HG03060 (cell line): Measurements from ENCODE around the gene PSMB10.
"Not testable (repeated sequence)": the region's sequence is repeated elsewhere in the genome, so short reads cannot be mapped to it uniquely, and the experiment has no call there.

ENCODE experiments used
- ATAC-seq: cut with Tn5 transposase; IDR thresholded peaks from one replicate; pipeline ENCODE4 v1.9.1; 2021; ENCODE audit warnings: low read depth, moderate number of reproducible peaks; ENCODE audit not compliant: unreplicated experiment

Gene PSMB10

DNA sequence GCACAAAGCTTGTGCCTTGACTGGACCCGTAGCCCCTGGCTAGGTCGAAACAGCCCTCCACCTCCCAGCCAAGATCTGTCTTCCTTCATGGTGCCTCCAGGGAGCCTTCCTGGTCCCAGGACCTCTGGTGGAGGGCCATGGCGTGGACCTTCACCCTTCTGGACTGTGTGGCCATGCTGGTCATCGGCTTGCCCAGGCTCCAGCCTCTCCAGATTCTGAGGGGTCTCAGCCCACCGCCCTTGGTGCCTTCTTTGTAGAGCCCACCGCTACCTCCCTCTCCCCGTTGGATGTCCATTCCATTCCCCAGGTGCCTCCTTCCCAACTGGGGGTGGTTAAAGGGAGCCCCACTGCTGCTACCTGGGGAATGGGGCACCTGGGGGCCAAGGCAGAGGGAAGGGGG is 8.5 kb downstream of the PSMB10 start:
- no peak for ATAC-seq

DNA sequence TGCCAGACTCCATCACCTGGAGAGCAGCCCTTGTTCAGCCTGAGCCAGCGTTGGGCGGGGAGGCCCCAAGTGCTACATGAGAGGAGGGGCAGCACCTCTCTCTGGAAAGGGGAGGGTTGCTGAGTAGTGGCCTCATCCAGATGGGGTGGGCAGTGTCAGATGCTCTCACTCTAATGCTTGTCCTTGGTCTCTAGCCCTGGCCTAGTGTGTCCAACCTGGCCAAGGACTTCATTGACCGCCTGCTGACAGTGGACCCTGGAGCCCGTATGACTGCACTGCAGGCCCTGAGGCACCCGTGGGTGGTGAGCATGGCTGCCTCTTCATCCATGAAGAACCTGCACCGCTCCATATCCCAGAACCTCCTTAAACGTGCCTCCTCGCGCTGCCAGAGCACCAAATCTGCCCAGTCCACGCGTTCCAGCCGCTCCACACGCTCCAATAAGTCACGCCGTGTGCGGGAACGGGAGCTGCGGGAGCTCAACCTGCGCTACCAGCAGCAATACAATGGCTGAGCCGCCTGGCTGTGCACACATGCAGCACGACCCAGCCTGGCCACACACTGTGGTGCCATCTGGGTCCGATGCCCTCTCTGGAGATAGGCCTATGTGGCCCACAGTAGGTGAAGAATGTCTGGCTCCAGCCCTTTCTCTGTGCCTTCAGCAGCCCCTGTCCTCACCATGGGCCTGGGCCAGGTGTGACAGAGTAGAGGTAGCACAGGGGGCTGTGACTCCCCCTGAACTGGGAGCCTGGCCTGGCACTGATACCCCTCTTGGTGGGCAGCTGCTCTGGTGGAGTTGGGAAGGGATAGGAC is 9.3 kb downstream of the PSMB10 start:
- no peak for ATAC-seq

DNA sequence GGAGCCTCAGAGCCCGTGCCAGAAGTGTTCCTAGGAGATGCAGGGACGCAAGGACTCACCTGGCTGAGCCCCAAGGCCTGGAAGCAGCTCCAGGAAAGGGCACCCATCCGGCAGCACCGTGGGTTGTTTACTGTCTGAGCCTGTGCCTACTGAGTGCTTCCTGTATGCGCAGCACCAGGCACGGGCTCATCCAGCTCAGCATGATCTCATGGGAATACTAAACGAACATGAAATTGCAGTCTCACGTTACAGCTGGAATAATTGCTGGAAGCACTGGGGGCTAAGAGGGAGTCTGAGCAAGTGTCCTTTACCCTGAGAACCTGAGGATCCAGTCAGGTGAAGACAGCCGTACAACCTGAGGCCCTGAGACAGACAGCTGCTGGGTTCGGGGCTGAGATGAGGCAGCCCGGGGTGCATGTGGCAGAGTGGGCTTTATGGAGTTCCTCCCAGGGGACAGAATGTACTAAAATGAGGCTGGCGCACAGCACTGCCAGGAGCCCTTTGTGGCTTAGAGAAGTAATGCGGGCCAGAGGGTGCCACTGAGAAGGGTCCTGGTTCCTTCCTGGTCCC is 10.4 kb downstream of the PSMB10 start:
- ATAC-seq: no peak

DNA sequence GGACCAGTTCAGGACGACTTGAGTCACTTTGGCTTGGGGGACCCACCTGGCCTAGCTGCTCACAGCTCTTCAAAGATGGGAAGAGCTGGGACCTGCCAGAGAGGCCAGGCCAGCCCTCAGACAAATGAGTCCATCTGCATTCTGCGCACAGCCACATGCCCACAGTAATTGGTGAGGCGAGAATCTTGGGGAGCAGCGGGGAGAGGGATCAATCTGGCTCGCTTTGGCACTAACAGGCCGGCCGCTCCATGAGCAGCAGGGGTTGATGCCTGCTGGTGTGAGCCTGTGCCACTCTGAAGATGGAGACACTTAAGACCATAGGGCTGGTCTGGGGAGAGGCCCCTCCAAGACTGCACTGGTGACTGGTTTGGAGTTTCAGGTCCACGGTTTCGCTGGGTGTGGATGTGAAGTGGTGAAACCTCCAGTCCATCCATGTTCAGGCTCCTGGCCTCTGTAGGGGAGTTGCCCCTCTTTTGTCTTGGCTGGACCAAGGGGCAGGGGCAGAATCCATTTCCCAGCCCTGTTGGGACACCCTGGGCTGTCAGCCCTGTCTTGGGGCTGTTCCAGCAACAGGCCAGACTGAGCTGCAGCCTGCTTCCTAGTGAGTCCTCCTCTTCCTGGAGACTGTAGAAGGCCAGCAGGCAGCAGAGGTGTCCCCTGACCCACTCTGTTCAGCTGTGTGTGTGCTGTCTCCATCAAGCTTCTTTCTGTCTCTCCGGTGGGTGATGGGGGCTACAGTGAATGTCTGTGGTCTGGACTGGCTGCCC is 12.3 kb downstream of the PSMB10 start:
- no peak for ATAC-seq

DNA sequence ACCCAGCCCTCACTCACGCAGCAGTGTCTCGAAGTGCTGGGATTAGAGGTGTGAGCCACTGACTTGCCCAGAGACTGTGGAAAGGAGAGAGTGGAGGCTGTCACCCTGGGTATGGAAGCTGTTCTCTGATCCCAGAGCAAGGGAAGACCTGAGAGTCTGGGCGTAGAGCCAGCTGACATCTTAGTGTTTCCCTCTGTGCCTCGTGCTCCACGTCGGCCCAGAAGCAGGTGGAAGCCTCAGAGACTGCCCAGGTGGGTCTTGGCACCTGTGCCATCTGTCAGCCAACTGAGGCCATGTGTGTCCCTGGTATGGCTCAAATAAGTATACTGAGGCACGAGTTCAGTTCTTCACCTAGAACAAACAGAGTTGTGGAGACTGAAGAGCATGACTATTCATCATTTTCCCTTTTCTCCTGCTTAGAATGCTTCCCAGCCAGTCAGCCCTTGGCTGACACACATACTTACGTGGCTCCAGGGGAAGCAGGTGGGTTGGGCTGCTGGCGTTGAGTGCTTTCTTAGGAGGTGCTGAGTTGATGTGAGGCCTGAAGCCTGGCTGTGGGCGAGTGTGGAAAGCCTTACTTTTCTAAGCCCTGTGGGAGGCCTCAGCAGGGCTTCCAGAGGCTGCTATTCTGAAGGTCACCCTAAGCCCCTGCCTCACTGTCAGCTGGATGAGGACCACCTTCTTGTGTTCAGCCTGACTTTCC is 13.1 kb downstream of the PSMB10 start:
- no peak for ATAC-seq

- no peak for ATAC-seq
These were observed 13.9 kb downstream of the PSMB10 start for GRCh38 chr16:67922740-67923139.

GRCh38 chr16:67922221-67922620 is 14.4 kb downstream of the PSMB10 start:
- no peak for ATAC-seq

- no peak for ATAC-seq
These were observed 16.9 kb downstream of the PSMB10 start for GRCh38 chr16:67919622-67920221.

- no peak for ATAC-seq
These were observed 18.8 kb downstream of the PSMB10 start for GRCh38 chr16:67917852-67918236.

GRCh38 chr16:67917140-67917851 is 19.4 kb downstream of the PSMB10 start:
- no peak for ATAC-seq

DNA sequence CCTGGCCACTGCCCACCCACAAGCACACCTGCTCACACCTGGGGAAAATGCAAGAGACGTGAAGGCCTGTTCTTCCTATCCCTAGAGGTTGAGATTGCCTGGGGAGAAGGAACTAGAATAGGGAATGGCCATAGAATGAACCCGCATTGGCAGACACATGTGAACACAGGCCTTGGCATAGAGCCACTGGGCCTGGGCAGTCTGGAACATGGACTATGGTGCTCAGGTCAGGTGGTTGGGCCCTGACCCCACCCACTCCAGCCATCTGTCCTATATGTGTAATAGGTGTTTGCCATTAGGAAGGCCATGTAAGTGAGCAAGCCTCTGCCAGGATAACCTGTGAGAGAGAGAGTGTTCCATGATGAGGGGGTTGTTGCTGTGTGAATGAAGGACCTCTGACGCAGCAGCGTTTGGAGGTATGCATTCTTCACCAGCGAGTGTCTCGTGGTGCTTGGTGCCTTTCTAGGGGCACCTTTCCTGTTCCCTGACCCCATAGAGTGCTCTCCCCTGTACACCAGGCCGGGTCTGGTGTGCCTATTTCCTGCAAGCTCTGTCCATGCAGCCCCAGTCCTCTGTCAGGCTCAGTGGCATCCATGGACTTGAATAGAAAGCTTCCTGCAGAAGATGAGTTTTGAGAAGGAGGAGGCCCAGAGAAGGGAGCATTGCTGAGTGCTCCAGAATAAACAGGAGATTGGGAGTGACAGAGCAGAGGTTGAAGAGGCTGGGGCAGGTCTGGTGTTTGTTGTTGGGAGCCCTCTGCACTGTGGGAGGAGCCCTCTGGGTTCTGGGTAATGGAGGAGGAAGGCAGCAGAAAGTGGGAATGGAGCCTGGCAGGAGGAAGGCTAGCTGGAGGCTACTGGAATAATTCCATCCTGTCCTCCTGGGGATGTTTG is 20.6 kb downstream of the PSMB10 start:
- no peak for ATAC-seq

GRCh38 chr16:67915496-67915769 is 21.2 kb downstream of the PSMB10 start:
- ATAC-seq: not testable (repeated sequence)

GRCh38 chr16:67914758-67915495 is 21.7 kb downstream of the PSMB10 start:
- ATAC-seq: no peak

GRCh38 chr16:67910158-67910557 is 26.5 kb downstream of the PSMB10 start:
- no peak for ATAC-seq

DNA sequence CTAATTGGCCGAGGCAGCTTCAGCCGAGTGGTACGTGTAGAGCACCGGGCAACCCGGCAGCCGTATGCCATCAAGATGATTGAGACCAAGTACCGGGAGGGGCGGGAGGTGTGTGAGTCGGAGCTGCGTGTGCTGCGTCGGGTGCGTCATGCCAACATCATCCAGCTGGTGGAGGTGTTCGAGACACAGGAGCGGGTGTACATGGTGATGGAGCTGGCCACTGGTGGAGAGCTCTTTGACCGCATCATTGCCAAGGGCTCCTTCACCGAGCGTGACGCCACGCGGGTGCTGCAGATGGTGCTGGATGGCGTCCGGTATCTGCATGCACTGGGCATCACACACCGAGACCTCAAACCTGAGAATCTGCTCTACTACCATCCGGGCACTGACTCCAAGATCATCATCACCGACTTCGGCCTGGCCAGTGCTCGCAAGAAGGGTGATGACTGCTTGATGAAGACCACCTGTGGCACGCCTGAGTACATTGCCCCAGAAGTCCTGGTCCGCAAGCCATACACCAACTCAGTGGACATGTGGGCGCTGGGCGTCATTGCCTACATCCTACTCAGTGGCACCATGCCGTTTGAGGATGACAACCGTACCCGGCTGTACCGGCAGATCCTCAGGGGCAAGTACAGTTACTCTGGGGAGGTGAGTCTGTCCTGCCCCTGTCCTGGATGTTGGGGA is 27.5 kb downstream of the PSMB10 start:
- ATAC-seq: no peak

DNA sequence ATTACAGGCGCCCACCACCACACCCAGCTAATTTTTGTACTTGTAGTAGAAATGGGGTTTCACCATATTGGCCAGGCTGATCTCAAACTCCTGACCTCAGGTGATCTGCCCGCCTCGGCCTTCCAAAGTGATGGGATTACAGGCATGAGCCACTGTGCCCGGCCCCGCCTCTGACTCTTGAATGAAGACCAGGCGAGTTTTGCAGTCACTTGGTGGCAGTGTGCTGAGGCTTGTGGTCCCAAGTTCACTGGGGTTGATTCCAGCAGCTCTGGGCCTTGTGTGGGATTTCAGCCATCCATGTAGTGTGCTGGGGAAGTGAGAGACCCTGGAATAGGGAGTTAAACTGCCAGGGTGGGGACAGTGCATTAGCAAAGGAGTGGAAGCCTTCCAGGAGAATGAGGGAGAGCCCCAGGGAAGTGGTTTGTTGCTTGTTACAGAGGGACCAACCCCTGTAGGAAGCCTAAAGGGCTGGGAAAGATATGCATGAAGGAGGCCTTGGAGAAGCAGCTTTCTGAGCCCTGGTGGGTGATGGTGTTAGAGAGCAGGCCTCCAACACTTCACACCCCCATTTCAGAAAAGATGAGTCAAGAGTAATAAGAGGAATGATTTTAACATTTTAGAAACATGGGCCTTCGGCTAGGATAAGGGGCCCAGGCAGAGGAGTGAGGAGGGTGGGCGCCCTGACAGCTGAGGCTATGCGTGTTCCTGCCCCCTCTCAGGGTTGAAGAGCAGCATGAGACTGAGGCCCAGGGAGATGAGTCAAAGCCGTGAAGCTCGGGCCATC is 29.1 kb downstream of the PSMB10 start:
- no peak for ATAC-seq

GRCh38 chr16:67902831-67903230 is 33.8 kb downstream of the PSMB10 start:
- no peak for ATAC-seq
